Esophagus muscularis mucosa (tissue), 4 donors: ENCODE results near the gene CNTNAP1. TPM values are rescaled to one million over a fixed set of nuclear protein-coding genes. Genes with fewer than 3 reads are reported as not detected.
A peak's percentile ranks its signal among the peaks of the same experiment; 100 is the strongest.

ENCODE experiments used
- DNase-seq: peaks from one replicate; pipeline ENCODE4 v3.0.0-alpha.2; 2017; ENCODE audit errors: extremely low spot score
- H3K27ac ChIP-seq, 4 donors: fragments of 200-600 bp; sonication (generic); replicated peaks in 1 of 4; 1 replicate in 3 of 4; 2 replicates in 1 of 4; pipeline ENCODE4 v1.5.1; 2016 to 2019; ENCODE audit warnings: mild to moderate bottlenecking in 1 of 4
- H3K27me3 ChIP-seq, 4 donors: fragments of 200-600 bp; sonication (generic); one replicate each; pipeline versions ENCODE4 v1.5.1 to v1.6.0; 2016 to 2019
- H3K36me3 ChIP-seq, 4 donors: fragments of 200-600 bp; sonication (generic); one replicate each; pipeline ENCODE4 v1.5.1; 2016 to 2019
- H3K4me1 ChIP-seq, 4 donors: fragments of 200-600 bp; sonication (generic); one replicate each; pipeline ENCODE4 v1.5.1; 2016 to 2019
- H3K4me3 ChIP-seq, 4 donors: fragments of 200-600 bp; sonication (generic); 1 replicate in 2 of 4; 2 replicates in 2 of 4; pipeline ENCODE4 v1.5.1; 2016 to 2019; ENCODE audit warnings: mild to moderate bottlenecking in 4 of 4, moderate library complexity in 1 of 4
- H3K9me3 ChIP-seq, 4 donors: fragments of 200-600 bp; sonication (generic); 1 replicate in 3 of 4; 2 replicates in 1 of 4; pipeline ENCODE4 v1.5.1; 2016 to 2019
- CTCF ChIP-seq, 3 experiments: fragments of 200-600 bp in 2 of 3; fragments of 450-650 bp in 1 of 3; sonication (generic) in 2 of 3; IDR thresholded peaks; one replicate each; pipeline ENCODE4 v1.5.1; 2017 to 2019; ENCODE audit warnings: antibody characterized with exemption in 3 of 3, mild to moderate bottlenecking in 2 of 3, moderate library complexity in 1 of 3
- EP300 ChIP-seq: sonication (generic); formaldehyde crosslinking; IDR thresholded peaks from one replicate; pipeline ENCODE4 v1.6.1; 2017; ENCODE audit warnings: antibody characterized with exemption
- POLR2A ChIP-seq: fragments of 450-650 bp; IDR thresholded peaks from one replicate; pipeline ENCODE4 v1.6.1; 2017; ENCODE audit warnings: antibody characterized with exemption, moderate library complexity, mild to moderate bottlenecking, low read depth
- POLR2AphosphoS5 ChIP-seq, 2 donors: sonication (generic); formaldehyde crosslinking; IDR thresholded peaks; one replicate each; pipeline ENCODE4 v1.6.1; 2017; ENCODE audit warnings: antibody characterized with exemption in 2 of 2
- WGBS: methylation state at CpG from one replicate; pipeline ENCODE4 v1.1.5; 2018; 5-methylcytosine and 5-hydroxymethylcytosine counted together
- intact Hi-C: fragments of 100-400 bp; cut with DNase I; formaldehyde crosslinking; loops from one replicate; pipeline ENCODE4 v1.15.1; 2023
- total RNA-seq, 4 donors: library from RNA; depleted of rRNA; stranded (reverse); fragments of >200 nt; gene quantifications; one replicate each; pipeline versions ENCODE4 v1.1.0 to v1.2.1, GENCODE V29; 2016

CNTNAP1 gene
- total RNA-seq, 4 donors from 2014 or later = 4.7 to 13.2 (median 6.2) TPM

GRCh38 chr17:42699415-42699740 lies 17.0 kb downstream of the CNTNAP1 start:
- H3K27ac ChIP-seq = peak overlapping the region in 2 of 4 donors; percentile 12 to 57
- H3K27me3 ChIP-seq = no peaks in the 10 kb centered on the region
- peaks cover 24 to 98% (median 85%) of the 10 kb centered on the region in 4 donors for H3K36me3 ChIP-seq

GRCh38 chr17:42700586-42701289 lies 18.4 kb downstream of the CNTNAP1 start:
- no peak for TF ChIP-seq POLR2AphosphoS5 (IDR thresholded peaks at IDR 0.05)
- no peak for TF ChIP-seq EP300
- TF ChIP-seq CTCF (IDR thresholded peaks at IDR 0.05) = no peak
- TF ChIP-seq POLR2A = no peak
- 80% methylated on average over 10 of the region's 10 CpGs for WGBS
- Histone ChIP-seq H3K27ac (no peak overlapping the region), H3K27me3 (no peaks in the 10 kb centered on the region), H3K9me3 (no peaks in the 10 kb centered on the region), H3K4me3 (no peak overlapping the region), H3K36me3 (peaks cover 37 to 98% (median 86%) of the 10 kb centered on the region in 4 donors), H3K4me1 (peaks cover 9 to 14% (median 13%) of the 10 kb centered on the region in 4 donors)
- intact Hi-C loops = no loop called here
- no peak for DNase-seq

More at GRCh38 chr17:42699415-42699740, 17.0 kb downstream of the CNTNAP1 start:
- WGBS = 88% methylated on average over 4 of the region's 4 CpGs
- intact Hi-C loops = no loop called here
- DNase-seq = no peak
- Histone ChIP-seq H3K9me3 (no peaks in the 10 kb centered on the region), H3K4me3 (no peak overlapping the region), H3K4me1 (peaks cover 9 to 14% (median 13%) of the 10 kb centered on the region in 4 donors)
- TF ChIP-seq CTCF (IDR thresholded peaks at IDR 0.05) (no peak), POLR2A (no peak), POLR2AphosphoS5 (IDR thresholded peaks at IDR 0.05) (no peak), EP300 (no peak)

- Histone ChIP-seq H3K27me3 (no peaks in the 10 kb centered on the region), H3K4me3 (no peak overlapping the region), H3K4me1 (peaks cover 9 to 14% (median 13%) of the 10 kb centered on the region in 4 donors), H3K27ac (no peak overlapping the region), H3K36me3 (peaks cover 54 to 98% (median 86%) of the 10 kb centered on the region in 4 donors), H3K9me3 (no peaks in the 10 kb centered on the region)
- 80% methylated on average over 4 of the region's 11 CpGs for WGBS
- intact Hi-C loops = no loop called here
- TF ChIP-seq POLR2A = no peak
- no peak for TF ChIP-seq CTCF (IDR thresholded peaks at IDR 0.05)
- no peak for TF ChIP-seq EP300
- TF ChIP-seq POLR2AphosphoS5 (IDR thresholded peaks at IDR 0.05) = no peak
- no peak for DNase-seq
Observed at GRCh38 chr17:42702446-42702845, 20.1 kb downstream of the CNTNAP1 start.

GRCh38 chr17:42704490-42704836 lies 22.1 kb downstream of the CNTNAP1 start:
- peaks cover 74 to 100% (median 99%) of the 10 kb centered on the region in 4 donors for H3K36me3 ChIP-seq
- no peak overlapping the region for H3K27ac ChIP-seq
- H3K9me3 ChIP-seq = no peaks in the 10 kb centered on the region
- intact Hi-C loops = no loop called here
- H3K4me1 ChIP-seq = peaks cover under 1 to 5% (median 3%) of the 10 kb centered on the region in 4 donors
- H3K27me3 ChIP-seq = no peaks in the 10 kb centered on the region
- no peak overlapping the region for H3K4me3 ChIP-seq
- DNase-seq = no peak
- no peak for TF ChIP-seq POLR2A
- no peak for TF ChIP-seq EP300
- no peak for TF ChIP-seq CTCF (IDR thresholded peaks at IDR 0.05)
- no peak for TF ChIP-seq POLR2AphosphoS5 (IDR thresholded peaks at IDR 0.05)
- WGBS = 87% methylated on average over 5 of the region's 5 CpGs
